H9 (cell line): ENCODE measurements around the gene RASSF5. TPM values are rescaled to one million over a fixed set of nuclear protein-coding genes. Genes with fewer than 3 reads are reported as not detected.

Experiments
- DNase-seq: peaks from one replicate; pipeline ENCODE4 v3.0.0-alpha.2; 2017
- H2AFZ ChIP-seq: one replicate; pipeline ENCODE4 v1.6.1; 2013; ENCODE audit warnings: mild to moderate bottlenecking, low read length, control low read depth, moderate library complexity
- H2AK5ac ChIP-seq: 2 replicates; pipeline ENCODE4 v1.6.1; 2013; ENCODE audit warnings: low read length, control low read depth, mixed read lengths; ENCODE audit not compliant: insufficient read length
- H2BK120ac ChIP-seq: one replicate; pipeline ENCODE4 v1.6.1; 2013; ENCODE audit warnings: low read depth, mild to moderate bottlenecking, low read length, control low read depth, inconsistent platforms; ENCODE audit not compliant: poor library complexity, severe bottlenecking
- H2BK12ac ChIP-seq: 2 replicates; pipeline ENCODE4 v1.6.1; 2013; ENCODE audit warnings: low read length, control low read depth, mixed read lengths, low read depth; ENCODE audit not compliant: insufficient read length
- H2BK15ac ChIP-seq: 2 replicates; pipeline ENCODE4 v1.6.1; 2013; ENCODE audit warnings: low read depth, low read length, control low read depth
- H2BK20ac ChIP-seq: one replicate; pipeline ENCODE4 v1.6.1; 2013; ENCODE audit warnings: low read depth, mild to moderate bottlenecking, low read length, control low read depth, inconsistent platforms; ENCODE audit not compliant: poor library complexity, severe bottlenecking
- H2BK5ac ChIP-seq: 2 replicates; pipeline ENCODE4 v1.6.1; 2013; ENCODE audit warnings: low read length, control low read depth, mixed read lengths; ENCODE audit not compliant: insufficient read length
- H3K14ac ChIP-seq: 2 replicates; pipeline ENCODE4 v1.6.1; 2013; ENCODE audit warnings: low read length, control low read depth; ENCODE audit not compliant: insufficient read depth
- H3K18ac ChIP-seq: 2 replicates; pipeline ENCODE4 v1.6.1; 2013; ENCODE audit warnings: low read depth, mild to moderate bottlenecking, mixed read lengths, low read length, control low read depth; ENCODE audit not compliant: insufficient read length
- H3K23ac ChIP-seq: 2 replicates; pipeline ENCODE4 v1.6.1; 2013; ENCODE audit warnings: low read length, control low read depth, mixed read lengths, low read depth; ENCODE audit not compliant: insufficient read length
- H3K23me2 ChIP-seq: 2 replicates; pipeline ENCODE4 v1.6.1; 2013; ENCODE audit warnings: low read depth, mild to moderate bottlenecking, mixed read lengths, low read length, control low read depth; ENCODE audit not compliant: insufficient read length, poor library complexity, severe bottlenecking
- H3K27ac ChIP-seq: 2 replicates; pipeline ENCODE4 v1.5.1; 2013; ENCODE audit warnings: low read length, control low read depth, mixed read lengths, low read depth; ENCODE audit not compliant: insufficient read length
- H3K27me3 ChIP-seq: 2 replicates; pipeline ENCODE4 v1.6.1; 2013; ENCODE audit warnings: low read length, control low read depth, inconsistent platforms; ENCODE audit not compliant: insufficient read depth
- H3K4ac ChIP-seq: 2 replicates; pipeline ENCODE4 v1.6.1; 2013; ENCODE audit warnings: low read depth, mild to moderate bottlenecking, control low read depth, inconsistent platforms, low read length, moderate library complexity
- H3K4me1 ChIP-seq: 2 replicates; pipeline ENCODE4 v1.6.1; 2013; ENCODE audit warnings: low read length, control low read depth, inconsistent platforms; ENCODE audit not compliant: insufficient read depth
- H3K4me2 ChIP-seq: 2 replicates; pipeline ENCODE4 v1.6.1; 2013; ENCODE audit warnings: low read length, control low read depth, mixed read lengths; ENCODE audit not compliant: insufficient read length, insufficient read depth
- H3K56ac ChIP-seq: 2 replicates; pipeline ENCODE4 v1.6.1; 2013; ENCODE audit warnings: low read depth, mild to moderate bottlenecking, mixed read lengths, low read length, control low read depth; ENCODE audit not compliant: insufficient read length
- H3K79me1 ChIP-seq: 2 replicates; pipeline ENCODE4 v1.6.1; 2013; ENCODE audit warnings: low read depth, mild to moderate bottlenecking, moderate library complexity, low read length, control low read depth, inconsistent platforms; ENCODE audit not compliant: insufficient read depth, poor library complexity, severe bottlenecking
- H3K79me2 ChIP-seq: 2 replicates; pipeline ENCODE4 v1.6.1; 2013; ENCODE audit warnings: low read length, control low read depth, inconsistent platforms; ENCODE audit not compliant: insufficient read depth
- H3K9ac ChIP-seq: 2 replicates; pipeline ENCODE4 v1.6.1; 2013; ENCODE audit warnings: low read length, control low read depth, mixed read lengths; ENCODE audit not compliant: insufficient read length; ENCODE audit errors: extremely low read depth
- H3K9me3 ChIP-seq: one replicate; pipeline ENCODE4 v1.6.1; 2013; ENCODE audit warnings: low read depth, low read length, inconsistent platforms; ENCODE audit not compliant: control insufficient read depth
- H3T11ph ChIP-seq: one replicate; pipeline ENCODE4 v1.6.1; 2013; ENCODE audit warnings: mild to moderate bottlenecking, low read length, control low read depth, inconsistent platforms
- H4K20me1 ChIP-seq: one replicate; pipeline ENCODE4 v1.6.1; 2013; ENCODE audit not compliant: control insufficient read depth, insufficient read length, insufficient read depth
- H4K5ac ChIP-seq: 2 replicates; pipeline ENCODE4 v1.6.1; 2013; ENCODE audit warnings: low read depth, mild to moderate bottlenecking, mixed read lengths, low read length, control low read depth; ENCODE audit not compliant: insufficient read length
- H4K8ac ChIP-seq: replicated peaks from 2 replicates; pipeline ENCODE4 v1.6.1; 2013; ENCODE audit warnings: low read length, control low read depth, mixed read lengths, low read depth; ENCODE audit not compliant: insufficient read length
- H4K91ac ChIP-seq: 2 replicates; pipeline ENCODE4 v1.6.1; 2013; ENCODE audit warnings: low read depth, mild to moderate bottlenecking, moderate library complexity, mixed read lengths, low read length, control low read depth; ENCODE audit not compliant: insufficient read length
- H3K27ac Mint-ChIP-seq, 3 experiments: 2 replicates in 2 of 3; 3 replicates in 1 of 3; pipeline ENCODE4 v1.8.0; 2020 to 2021; ENCODE audit warnings: mixed read lengths in 3 of 3, mild to moderate bottlenecking in 1 of 3, moderate library complexity in 1 of 3
- H3K27me3 Mint-ChIP-seq: 2 replicates; pipeline ENCODE4 v1.8.0; 2021; ENCODE audit warnings: low read depth, mild to moderate bottlenecking, moderate library complexity, mixed read lengths
- H3K36me3 Mint-ChIP-seq, 3 experiments: 2 replicates in 2 of 3; 3 replicates in 1 of 3; pipeline ENCODE4 v1.8.0; 2020 to 2021; ENCODE audit warnings: low read depth in 3 of 3, mixed read lengths in 3 of 3; ENCODE audit not compliant: insufficient read depth in 1 of 3
- H3K4me1 Mint-ChIP-seq, 2 experiments: 2 replicates each; pipeline ENCODE4 v1.8.0; 2020; ENCODE audit warnings: mixed read lengths in 2 of 2
- H3K4me3 Mint-ChIP-seq, 2 experiments: 2 replicates in 1 of 2; 3 replicates in 1 of 2; pipeline ENCODE4 v1.8.0; 2020 to 2021; ENCODE audit warnings: mild to moderate bottlenecking in 2 of 2, mixed read lengths in 2 of 2, moderate library complexity in 1 of 2
- H3K9me3 Mint-ChIP-seq, 2 experiments: 2 replicates in 1 of 2; 3 replicates in 1 of 2; pipeline ENCODE4 v1.8.0; 2020; ENCODE audit warnings: mild to moderate bottlenecking in 2 of 2, mixed read lengths in 2 of 2, moderate library complexity in 1 of 2
- CTCF ChIP-seq: fragments of 200-600 bp; sonication (generic); conservative IDR thresholded peaks from 3 replicates; pipeline ENCODE4 v1.8.0; 2021; ENCODE audit warnings: antibody characterized with exemption, mild to moderate bottlenecking
- WGBS: extraction: QIAGEN DNeasy Blood & Tissue Kit; methylation state at CpG from one replicate; pipeline ENCODE4 v1.1.7; 2013; ENCODE audit warnings: missing lambda C conversion rate, low lambda C conversion rate, mixed read lengths; ENCODE audit not compliant: insufficient read length; ENCODE audit errors: extremely low coverage; 5-methylcytosine and 5-hydroxymethylcytosine counted together
- total RNA-seq: library from RNA; stranded (reverse); gene quantifications from 2 replicates; pipeline ENCODE4 v1.2.1, GENCODE V29; 2021

RASSF5 gene
- total RNA-seq, 1 experiment from 2014 or later: 0.50 TPM

GRCh38 chr1:206488466-206488865, 18.9 kb upstream of the RASSF5 start:
- Histone ChIP-seq H3T11ph (no peak overlapping the region), H3K4me2 (no peak overlapping the region), H3K56ac (no peak overlapping the region), H3K4ac (no peak overlapping the region), H2BK5ac (no peak overlapping the region), H3K79me2 (no peaks in the 10 kb centered on the region), H2BK20ac (no peak overlapping the region), H4K20me1 (no peaks in the 10 kb centered on the region), H2AK5ac (no peak overlapping the region), H3K9me3 (no peaks in the 10 kb centered on the region), H3K9ac (no peak overlapping the region), H2AFZ (no peak overlapping the region), H3K23ac (no peak overlapping the region), H4K8ac (no peak overlapping the region), H3K27me3 (no peaks in the 10 kb centered on the region), H3K23me2 (no peaks in the 10 kb centered on the region), H3K79me1 (no peaks in the 10 kb centered on the region), H3K14ac (no peak overlapping the region), H2BK12ac (no peak overlapping the region), H4K5ac (no peak overlapping the region), H3K4me1 (no peaks in the 10 kb centered on the region), H4K91ac (no peak overlapping the region), H2BK120ac (no peak overlapping the region), H3K27ac (no peak overlapping the region), H3K18ac (no peak overlapping the region), H2BK15ac (no peak overlapping the region)
- H3K9me3 Mint-ChIP-seq: no peaks in the 10 kb centered on the region
- H3K4me1 Mint-ChIP-seq: peaks cover 0 to 4% of the 10 kb centered on the region in 2 experiments; a peak in 2 of 4 replicates
- H3K27ac Mint-ChIP-seq: no peak overlapping the region
- H3K4me3 Mint-ChIP-seq: no peak overlapping the region
- H3K36me3 Mint-ChIP-seq: peaks cover 0 to 2% (median under 1%) of the 10 kb centered on the region in 3 experiments; a peak in 2 of 7 replicates
- no peaks in the 10 kb centered on the region for H3K27me3 Mint-ChIP-seq
- DNase-seq: no peak
- no CpG with 5 or more reads among the region's 3 CpGs for WGBS
- TF ChIP-seq CTCF: no peak
